Breast epithelium (tissue), 4 donors: Measurements from ENCODE around the gene E2F4. TPM values are rescaled to one million over a fixed set of nuclear protein-coding genes. Genes with fewer than 3 reads are reported as not detected.
A peak's percentile ranks its signal among the peaks of the same experiment; 100 is the strongest.

Experiments used
- DNase-seq, 2 donors: peaks; one replicate each; pipeline ENCODE4 v3.0.0-alpha.2; 2019; ENCODE audit warnings: low spot score in 2 of 2
- H3K27ac ChIP-seq, 2 donors: fragments of 200-600 bp; sonication (generic) in 1 of 2; one replicate each; pipeline ENCODE4 v1.5.1; 2016 to 2019; ENCODE audit warnings: mild to moderate bottlenecking in 1 of 2
- H3K27me3 ChIP-seq, 2 donors: fragments of 200-600 bp; sonication (generic) in 1 of 2; one replicate each; pipeline versions ENCODE4 v1.5.1 to v1.6.0; 2017 to 2019; ENCODE audit warnings: control low read depth in 1 of 2, mild to moderate bottlenecking in 1 of 2
- H3K36me3 ChIP-seq: fragments of 200-600 bp; one replicate; pipeline ENCODE4 v1.5.1; 2019
- H3K4me1 ChIP-seq, 2 donors: fragments of 200-600 bp; sonication (generic); one replicate each; pipeline ENCODE4 v1.5.1; 2016 to 2019; ENCODE audit warnings: control low read depth in 1 of 2
- H3K4me3 ChIP-seq, 3 donors: fragments of 200-600 bp; sonication (generic); 1 replicate in 2 of 3; 2 replicates in 1 of 3; pipeline ENCODE4 v1.5.1; 2016 to 2019; ENCODE audit warnings: mild to moderate bottlenecking in 3 of 3, moderate library complexity in 2 of 3
- H3K9me3 ChIP-seq, 2 donors: fragments of 200-600 bp; sonication (generic) in 1 of 2; one replicate each; pipeline ENCODE4 v1.5.1; 2016 to 2019; ENCODE audit warnings: control low read depth in 1 of 2
- CTCF ChIP-seq, 3 donors: fragments of 450-650 bp; IDR thresholded peaks; one replicate each; pipeline ENCODE4 v1.5.1; 2016 to 2017; ENCODE audit warnings: antibody characterized with exemption in 3 of 3, mild to moderate bottlenecking in 3 of 3, moderate library complexity in 3 of 3
- POLR2A ChIP-seq: fragments of 450-650 bp; IDR thresholded peaks from one replicate; pipeline ENCODE4 v1.6.1; 2016; ENCODE audit warnings: antibody characterized with exemption, mild to moderate bottlenecking, moderate library complexity
- POLR2AphosphoS5 ChIP-seq, 3 donors: sonication (generic); formaldehyde crosslinking; IDR thresholded peaks; one replicate each; pipeline ENCODE4 v1.6.1; 2017; ENCODE audit warnings: antibody characterized with exemption in 3 of 3
- intact Hi-C: fragments of 100-400 bp; cut with DNase I; formaldehyde crosslinking; loops from one replicate; pipeline ENCODE4 v1.15.1; 2023; ENCODE audit warnings: low total_unique reads
- total RNA-seq, 3 donors: library from RNA; depleted of rRNA; stranded (reverse); fragments of >200 nt; gene quantifications; one replicate each; pipeline ENCODE4 v1.1.0, GENCODE V29; 2016

Gene E2F4
- total RNA-seq, 3 donors from 2014 or later = 74.1 to 86.9 (median 76.1) TPM

DNA sequence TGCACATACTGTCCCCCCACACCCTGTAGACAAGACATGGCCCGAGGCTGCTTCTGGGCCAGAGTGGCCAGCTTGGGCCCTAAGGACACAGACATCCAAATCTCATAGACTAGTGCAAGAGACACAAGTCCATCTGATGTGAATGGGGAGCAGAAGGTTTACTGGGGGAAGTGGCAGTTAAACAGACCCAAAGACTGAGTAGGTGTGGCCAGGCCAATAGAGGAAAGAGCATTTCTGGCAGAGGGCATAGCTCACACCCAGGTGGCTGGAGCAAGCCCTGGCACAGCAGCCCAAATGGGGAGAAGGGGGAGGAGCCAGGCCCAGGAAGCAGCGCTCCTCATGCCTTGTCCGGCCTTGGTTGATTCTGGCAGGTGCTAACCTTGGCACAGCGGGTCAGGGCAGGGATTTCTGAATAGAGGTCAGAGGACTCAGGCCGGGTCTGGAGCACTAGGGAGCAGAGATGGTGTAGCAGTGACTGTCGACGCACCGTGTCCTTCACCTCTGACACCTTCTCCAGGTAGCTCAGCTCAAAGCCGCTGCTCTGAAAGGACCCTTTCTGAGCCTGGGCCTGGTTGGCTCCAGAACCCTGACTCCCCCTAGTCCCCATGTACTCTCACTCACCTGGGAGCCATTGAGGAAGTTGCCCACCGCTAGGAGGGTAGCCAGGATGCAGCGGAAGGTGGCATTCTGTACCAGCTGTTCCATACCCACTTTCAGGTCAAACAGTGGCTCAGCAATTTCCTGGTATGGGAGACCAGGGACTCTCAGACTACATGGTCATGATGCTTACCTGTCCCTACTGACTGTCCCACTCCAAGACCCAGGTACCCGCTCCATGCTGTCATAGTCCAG lies 39.1 kb downstream of the E2F4 start:
- no peak for TF ChIP-seq POLR2AphosphoS5 (IDR thresholded peaks at IDR 0.05)
- no peak for TF ChIP-seq CTCF (IDR thresholded peaks at IDR 0.05)
- TF ChIP-seq POLR2A = no peak
- DNase-seq = no peak
- H3K4me1 ChIP-seq = peaks cover 5 to 6% of the 10 kb centered on the region in 2 donors
- intact Hi-C loops = no loop called here
- no peaks in the 10 kb centered on the region for H3K9me3 ChIP-seq
- no peak overlapping the region for H3K27ac ChIP-seq
- no peaks in the 10 kb centered on the region for H3K27me3 ChIP-seq
- H3K4me3 ChIP-seq = no peak overlapping the region
- peaks cover 6% of the 10 kb centered on the region for H3K36me3 ChIP-seq

DNA sequence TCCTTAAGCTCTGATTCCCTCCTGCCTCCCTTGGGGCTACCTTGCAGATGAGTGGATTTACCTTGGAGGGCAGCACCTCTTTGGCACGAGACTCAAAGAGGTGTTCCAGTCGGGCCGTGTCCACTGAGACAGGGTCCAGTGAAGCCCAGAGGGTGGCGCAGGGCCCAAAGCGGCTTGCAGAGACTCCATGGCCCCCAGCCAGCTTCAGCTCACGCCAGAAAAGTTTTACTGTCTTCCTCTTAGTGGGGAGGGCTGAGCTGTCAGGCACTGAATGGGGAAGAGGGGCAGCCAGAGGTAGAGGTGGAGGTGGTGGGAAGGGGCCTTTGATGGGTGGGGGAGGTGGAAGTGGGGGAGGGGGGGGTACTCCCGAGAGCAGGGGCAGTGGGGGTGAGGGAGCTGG lies 41.6 kb downstream of the E2F4 start:
- no peak for DNase-seq
- no peak overlapping the region for H3K27ac ChIP-seq
- H3K4me1 ChIP-seq = no peaks in the 10 kb centered on the region
- peaks cover 6% of the 10 kb centered on the region for H3K36me3 ChIP-seq
- H3K4me3 ChIP-seq = no peak overlapping the region
- no peaks in the 10 kb centered on the region for H3K27me3 ChIP-seq
- no peak for TF ChIP-seq CTCF (IDR thresholded peaks at IDR 0.05)
- TF ChIP-seq POLR2AphosphoS5 (IDR thresholded peaks at IDR 0.05) = no peak
- TF ChIP-seq POLR2A = no peak
- H3K9me3 ChIP-seq = no peaks in the 10 kb centered on the region
- intact Hi-C loops = no loop called here

DNA sequence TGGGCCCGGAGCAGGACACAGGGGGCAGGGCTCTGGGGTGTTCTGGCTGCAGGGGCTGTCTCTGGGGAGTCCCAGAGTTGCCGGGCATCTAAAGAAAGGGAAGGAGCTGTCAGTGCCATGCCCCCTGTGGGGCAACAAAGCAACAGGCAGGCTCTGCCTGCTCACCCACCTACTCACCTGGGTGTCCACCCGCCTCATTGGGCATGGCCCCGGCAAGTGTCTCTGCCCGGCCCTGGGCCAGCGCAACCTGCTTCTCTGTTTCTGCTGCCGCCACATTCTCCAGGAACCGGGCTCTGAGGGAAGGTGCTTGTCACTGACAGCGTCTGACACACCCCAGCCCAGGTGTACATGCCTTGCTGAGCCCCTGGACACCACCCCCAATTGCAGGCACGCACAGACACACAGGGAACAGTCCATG lies 42.2 kb downstream of the E2F4 start:
- TF ChIP-seq POLR2AphosphoS5 (IDR thresholded peaks at IDR 0.05) (no peak), CTCF (IDR thresholded peaks at IDR 0.05) (no peak), POLR2A (no peak)
- intact Hi-C loops = no loop called here

GRCh38 chr16:67235816-67236562 lies 44.0 kb downstream of the E2F4 start:
- H3K4me3 ChIP-seq = no peak overlapping the region
- no peak for DNase-seq
- peaks cover 6 to 10% of the 10 kb centered on the region in 2 donors for H3K4me1 ChIP-seq
- H3K27me3 ChIP-seq = no peaks in the 10 kb centered on the region
- no peak for TF ChIP-seq CTCF (IDR thresholded peaks at IDR 0.05)
- TF ChIP-seq POLR2AphosphoS5 (IDR thresholded peaks at IDR 0.05) = no peak
- TF ChIP-seq POLR2A = no peak
- peak overlapping the region in 1 of 2 donors; percentile 29 for H3K27ac ChIP-seq
- H3K9me3 ChIP-seq = no peaks in the 10 kb centered on the region
- intact Hi-C loops = no loop called here
- H3K36me3 ChIP-seq = no peaks in the 10 kb centered on the region

More for the DNA sequence above, 42.2 kb downstream of the E2F4 start:
- Histone ChIP-seq H3K36me3 (peaks cover 6% of the 10 kb centered on the region), H3K4me3 (no peak overlapping the region), H3K9me3 (no peaks in the 10 kb centered on the region), H3K4me1 (no peaks in the 10 kb centered on the region), H3K27me3 (no peaks in the 10 kb centered on the region), H3K27ac (no peak overlapping the region)
- DNase-seq = no peak
